GM12878 (cell line): Measurements from ENCODE around the gene NUP37. TPM values are rescaled to one million over a fixed set of nuclear protein-coding genes. Genes with fewer than 3 reads are reported as not detected.

Experiments used
- ATAC-seq: fragments of 200-7000 bp; cut with Tn5 transposase; 3 replicates; pipeline ENCODE4 v1.9.1; 2020; ENCODE audit warnings: mild to moderate bottlenecking, moderate library complexity
- BruUV-seq: library from RNA; stranded (reverse); fragments of 400-500 nt; replicated peaks from 2 replicates; lab custom pipeline; 2021; lab: Mats Ljungman, UMichigan
- CTCF ChIA-PET: fragments of 300-600 bp; sonication (Branson Sonifier 250); formaldehyde crosslinking; extraction: SDS; loops from one replicate; lab custom pipeline; 2021; ENCODE audit warnings: inconsistent platforms; lab: Yijun Ruan, JAX
- POLR2A ChIA-PET: fragments of 350-600 bp; formaldehyde crosslinking; extraction: SDS; loops from one replicate; lab custom pipeline; 2021; ENCODE audit warnings: inconsistent platforms; lab: Charles Lee
- RAD21 ChIA-PET: fragments of 300-600 bp; sonication (Branson Sonifier 250); formaldehyde crosslinking; loops from one replicate; lab custom pipeline; 2023; ENCODE audit warnings: antibody characterized with exemption; ENCODE audit not compliant: unreplicated experiment; lab: Charles Lee
- SMC1A ChIA-PET: fragments of 300-600 bp; sonication (Branson Sonifier 250); formaldehyde crosslinking; loops from one replicate; lab custom pipeline; 2023; ENCODE audit not compliant: unreplicated experiment, uncharacterized antibody; lab: Charles Lee
- DNase-seq: peaks from one replicate; pipeline ENCODE4 v3.0.0-alpha.2; 2011; ENCODE audit warnings: low read depth, low spot score
- FAIRE-seq: peaks from 3 replicates; lab custom pipeline; 2011; peaks lifted over from hg19 to GRCh38; lab: Jason Lieb, UNC
- H2AFZ ChIP-seq: 2 replicates; pipeline ENCODE4 v1.6.0; 2011; ENCODE audit warnings: low read depth, low read length, control low read depth; ENCODE audit not compliant: control insufficient read depth
- H3K27ac ChIP-seq: 2 replicates; pipeline ENCODE4 v1.5.1; 2011; ENCODE audit warnings: control low read depth; ENCODE audit not compliant: control insufficient read depth, insufficient read depth
- H3K27me3 ChIP-seq, 2 experiments: replicated peaks in 1 of 2; 2 replicates each; pipeline versions ENCODE4 v1.6.0 to v1.6.1; 2011; ENCODE audit warnings: low read length in 1 of 2; ENCODE audit not compliant: control insufficient read depth in 2 of 2, insufficient read depth in 2 of 2
- H3K36me3 ChIP-seq, 2 experiments: 2 replicates each; pipeline ENCODE4 v1.5.1; 2011; ENCODE audit warnings: low read length in 1 of 2; ENCODE audit not compliant: control insufficient read depth in 2 of 2, insufficient read depth in 2 of 2
- H3K4me1 ChIP-seq: 2 replicates; pipeline ENCODE4 v1.6.1; 2011; ENCODE audit warnings: mild to moderate bottlenecking, low read length, moderate library complexity, mixed read lengths; ENCODE audit not compliant: control insufficient read depth, insufficient read depth
- H3K4me2 ChIP-seq: 2 replicates; pipeline ENCODE4 v1.6.0; 2011; ENCODE audit warnings: control low read depth; ENCODE audit not compliant: control insufficient read depth, insufficient read depth
- H3K4me3 ChIP-seq: fragments of 200-600 bp; sonication (generic); 2 replicates; pipeline ENCODE4 v1.5.1; 2016
- H3K79me2 ChIP-seq: 2 replicates; pipeline ENCODE4 v1.6.0; 2011; ENCODE audit warnings: low read length; ENCODE audit not compliant: control insufficient read depth, insufficient read depth
- H3K9ac ChIP-seq: 2 replicates; pipeline ENCODE4 v1.8.0; 2011; ENCODE audit warnings: low read length, control low read depth, mixed read lengths; ENCODE audit not compliant: control insufficient read depth, insufficient read depth
- H3K9me3 ChIP-seq: replicated peaks from 3 replicates; pipeline ENCODE4 v1.5.1; 2011; ENCODE audit warnings: mild to moderate bottlenecking, low read length; ENCODE audit not compliant: control insufficient read depth, insufficient read depth
- H4K20me1 ChIP-seq: 2 replicates; pipeline ENCODE4 v1.6.0; 2011; ENCODE audit not compliant: control insufficient read depth, insufficient read depth
- CBFB ChIP-seq: IDR thresholded peaks from 2 replicates; pipeline ENCODE4 v1.6.1; 2016; ENCODE audit warnings: antibody characterized with exemption, low read depth
- HDAC6 ChIP-seq: fragments of 200-600 bp; sonication (generic); IDR thresholded peaks from one replicate; pipeline ENCODE4 v1.8.0; 2017; ENCODE audit warnings: antibody characterized with exemption; ENCODE audit not compliant: unreplicated experiment
- MEF2B ChIP-seq: fragments of 450-650 bp; IDR thresholded peaks from 2 replicates; pipeline ENCODE4 v1.6.1; 2018; ENCODE audit warnings: mild to moderate bottlenecking, moderate library complexity; ENCODE audit not compliant: partially characterized antibody, poor library complexity, severe bottlenecking
- MYB ChIP-seq: fragments of 150-350 bp; IDR thresholded peaks from 2 replicates; pipeline ENCODE4 v1.6.1; 2014; ENCODE audit warnings: mild to moderate bottlenecking, low read depth, low read length, borderline replicate concordance
- MYC ChIP-seq: IDR thresholded peaks from 2 replicates; pipeline ENCODE4 v1.6.1; 2011; ENCODE audit warnings: mild to moderate bottlenecking, low read length, moderate library complexity, inconsistent platforms; ENCODE audit not compliant: insufficient read depth, insufficient replicate concordance, insufficient read length, severe bottlenecking
- NFIC ChIP-seq: IDR thresholded peaks from 2 replicates; pipeline ENCODE4 v1.6.1; 2012; ENCODE audit warnings: low read depth, mild to moderate bottlenecking, inconsistent platforms, low read length, moderate library complexity
- NR2F1 ChIP-seq: fragments of 450-650 bp; conservative IDR thresholded peaks from 2 replicates; pipeline ENCODE4 v1.6.1; 2017; ENCODE audit warnings: mild to moderate bottlenecking
- PAX5 ChIP-seq: IDR thresholded peaks from 2 replicates; pipeline ENCODE4 v1.6.1; 2011; ENCODE audit warnings: low read depth, low read length, borderline replicate concordance
- POLR2AphosphoS5 ChIP-seq: IDR thresholded peaks from 2 replicates; pipeline ENCODE4 v1.6.1; 2011; ENCODE audit warnings: mild to moderate bottlenecking, low read length, inconsistent platforms
- SIX5 ChIP-seq: IDR thresholded peaks from 2 replicates; pipeline ENCODE4 v1.6.1; 2011; ENCODE audit warnings: mild to moderate bottlenecking, low read depth, low read length, moderate library complexity; ENCODE audit not compliant: severe bottlenecking
- TAF1 ChIP-seq: IDR thresholded peaks from 2 replicates; pipeline ENCODE4 v1.6.1; 2011; ENCODE audit warnings: mild to moderate bottlenecking, low read depth, low read length, borderline replicate concordance
- TCF12 ChIP-seq: IDR thresholded peaks from 2 replicates; pipeline ENCODE4 v1.6.1; 2011; ENCODE audit warnings: low read depth, mild to moderate bottlenecking, low read length
- WGBS: methylation state at CpG from one replicate; pipeline ENCODE4 v1.1.6; 2016; ENCODE audit warnings: low lambda C conversion rate; ENCODE audit not compliant: insufficient replicate concordance, insufficient coverage; ENCODE audit errors: missing lambda C conversion rate; 5-methylcytosine and 5-hydroxymethylcytosine counted together
- in situ Hi-C: fragments of 300-500 bp; cut with MboI; formaldehyde crosslinking; loops from 9 replicates; pipeline ENCODE4 v1.14.3; 2018; ENCODE audit warnings: mixed read lengths
- intact Hi-C: fragments of 100-400 bp; cut with micrococcal nuclease; formaldehyde crosslinking; loops from one replicate; pipeline ENCODE4 v1.14.2; 2022; ENCODE audit not compliant: unreplicated experiment
- polyA plus RNA-seq, 11 experiments: library from polyadenylated mRNA; depleted of rRNA in 4 of 11; unstranded in 6 of 11; stranded (reverse) in 5 of 11; fragments of >200 nt; fragmentation: Nextera tagmentation in 4 of 11; fragmentation: Illumina TruSeq in 1 of 11; extraction: Ambion mirVana in 4 of 11; extraction: Trizol in 1 of 11; gene quantifications; 1 replicate in 1 of 11; 2 replicates in 10 of 11; pipeline versions ENCODE4 v1.2.1 to v1.2.3, GENCODE V29; 2011 to 2016; ENCODE audit warnings: inconsistent platforms in 2 of 11, missing spikeins in 2 of 11, low read depth in 1 of 11
- total RNA-seq, 4 experiments: library from RNA; depleted of rRNA in 3 of 4; stranded (reverse); fragments of >200 nt in 3 of 4; fragmentation: Illumina TruSeq in 1 of 4; extraction: Trizol in 1 of 4; gene quantifications; 2 replicates each; pipeline versions ENCODE4 v1.2.1 to v1.2.3, GENCODE V29; 2013 to 2021

The NUP37 gene
- total and polyA plus RNA-seq, 10 of the 15 experiments (the other 5 are each of a cell fraction or from before 2014, with no cell fraction given): 51.8 to 250 (median 99.6) TPM

GRCh38 chr12:102031852-102032251, 88.1 kb downstream of the NUP37 start:
- H3K79me2 ChIP-seq: no peaks in the 10 kb centered on the region
- ATAC-seq (no peak), FAIRE-seq (no peak), DNase-seq (no peak)
- TF ChIP-seq NFIC (no peak), PAX5 (peak; percentile 63; the same call in 1 of the 2 replicates)
- no peak overlapping the region for H3K27ac ChIP-seq
- POLR2A ChIA-PET: interaction anchor here (1.0 to 1.3 kb wide), 2 partner anchors 29 to 95 kb away, joined by 3 to 5 read pairs; partner anchors contain the start of gene WASHC3
- H2AFZ ChIP-seq: no peak overlapping the region
- intact Hi-C loops: no loop called here
- H3K4me3 ChIP-seq: no peak overlapping the region
- no peak overlapping the region for H3K9ac ChIP-seq
- H3K27me3 ChIP-seq: no peaks in the 10 kb centered on the region
- SMC1A ChIA-PET: interaction anchor here (0.5 to 2.1 kb wide), 13 partner anchors 10 to 1512 kb away, joined by 3 to 8 read pairs (median 4); no protein-coding TSS in a partner anchor
- no TSS peak for BruUV-seq
- H3K36me3 ChIP-seq: peaks cover 0 to 19% of the 10 kb centered on the region in 2 experiments; a peak in 2 of 4 replicates
- H3K4me2 ChIP-seq: no peak overlapping the region
- H3K4me1 ChIP-seq: no peaks in the 10 kb centered on the region
- no peaks in the 10 kb centered on the region for H4K20me1 ChIP-seq
- in situ Hi-C loops: no loop called here
- RAD21 ChIA-PET: interaction anchor here (0.9 kb wide), 1 partner anchor 90 kb away, joined by 3 read pairs; no protein-coding TSS in a partner anchor
- H3K9me3 ChIP-seq: no peaks in the 10 kb centered on the region
- CTCF ChIA-PET: interaction anchor here (0.9 to 1.6 kb wide), 4 partner anchors 9 to 737 kb away, joined by 3 to 9 read pairs (median 3); no protein-coding TSS in a partner anchor

- Histone ChIP-seq H3K4me3 (no peak overlapping the region), H4K20me1 (no peaks in the 10 kb centered on the region), H3K4me1 (no peaks in the 10 kb centered on the region), H3K9me3 (no peaks in the 10 kb centered on the region), H3K36me3 (peaks cover 0 to 14% of the 10 kb centered on the region in 2 experiments; a peak in 1 of 4 replicates), H3K4me2 (no peak overlapping the region), H2AFZ (no peak overlapping the region), H3K9ac (no peak overlapping the region), H3K27me3 (no peaks in the 10 kb centered on the region), H3K79me2 (no peaks in the 10 kb centered on the region), H3K27ac (no peak overlapping the region)
- in situ Hi-C loops (no loop called here), intact Hi-C loops (no loop called here)
- ChIA-PET RAD21 (interaction anchor here (1.1 kb wide), 1 partner anchor 18 kb away, joined by 3 read pairs; no protein-coding TSS in a partner anchor), CTCF (interaction anchor here (1.0 to 1.5 kb wide), 2 partner anchors 20 to 70 kb away, joined by 4 read pairs; no protein-coding TSS in a partner anchor), SMC1A (interaction anchor here (1.2 kb wide), 1 partner anchor 9 kb away, joined by 3 read pairs; no protein-coding TSS in a partner anchor), POLR2A (no interaction called here)
- BruUV-seq: no TSS peak
- ATAC-seq (no peak), FAIRE-seq (no peak), DNase-seq (no peak)
- TF ChIP-seq MEF2B: no peak
- no peak for TF ChIP-seq NR2F1
- no peak for TF ChIP-seq POLR2AphosphoS5
- no peak for TF ChIP-seq SIX5
- TF ChIP-seq MYC: no peak
- TF ChIP-seq MYB: no peak
- TF ChIP-seq TCF12: no peak
- no peak for TF ChIP-seq TAF1
- TF ChIP-seq CBFB: no peak
- TF ChIP-seq HDAC6: no peak
- WGBS: 86% methylated on average over 4 of the region's 4 CpGs
Observed at GRCh38 chr12:102029141-102029540, 90.8 kb downstream of the NUP37 start.
